ENCODE data around the gene NTNG2.

DNA sequence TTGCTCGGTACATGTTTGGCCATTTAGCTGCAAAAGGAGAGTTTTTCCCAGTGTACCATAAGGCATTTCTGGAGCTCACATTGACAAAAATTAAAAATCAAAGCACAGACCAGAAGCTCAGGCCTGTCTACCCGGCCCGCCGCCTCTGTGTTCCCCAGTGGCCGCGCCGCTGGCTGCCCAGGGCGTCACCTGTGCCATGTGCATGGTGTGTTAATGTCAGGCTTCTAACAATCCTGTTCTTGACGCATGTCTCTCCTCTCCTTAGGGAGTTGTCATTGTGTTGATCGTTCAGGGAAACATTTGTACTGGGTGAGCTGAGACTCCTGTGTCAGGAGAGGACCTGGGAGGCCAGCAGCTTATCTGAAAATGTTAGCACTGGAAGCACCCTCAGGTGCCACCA, 9.6 kb upstream of the NTNG2 start:
- TF ChIP-seq, protein P1, sequence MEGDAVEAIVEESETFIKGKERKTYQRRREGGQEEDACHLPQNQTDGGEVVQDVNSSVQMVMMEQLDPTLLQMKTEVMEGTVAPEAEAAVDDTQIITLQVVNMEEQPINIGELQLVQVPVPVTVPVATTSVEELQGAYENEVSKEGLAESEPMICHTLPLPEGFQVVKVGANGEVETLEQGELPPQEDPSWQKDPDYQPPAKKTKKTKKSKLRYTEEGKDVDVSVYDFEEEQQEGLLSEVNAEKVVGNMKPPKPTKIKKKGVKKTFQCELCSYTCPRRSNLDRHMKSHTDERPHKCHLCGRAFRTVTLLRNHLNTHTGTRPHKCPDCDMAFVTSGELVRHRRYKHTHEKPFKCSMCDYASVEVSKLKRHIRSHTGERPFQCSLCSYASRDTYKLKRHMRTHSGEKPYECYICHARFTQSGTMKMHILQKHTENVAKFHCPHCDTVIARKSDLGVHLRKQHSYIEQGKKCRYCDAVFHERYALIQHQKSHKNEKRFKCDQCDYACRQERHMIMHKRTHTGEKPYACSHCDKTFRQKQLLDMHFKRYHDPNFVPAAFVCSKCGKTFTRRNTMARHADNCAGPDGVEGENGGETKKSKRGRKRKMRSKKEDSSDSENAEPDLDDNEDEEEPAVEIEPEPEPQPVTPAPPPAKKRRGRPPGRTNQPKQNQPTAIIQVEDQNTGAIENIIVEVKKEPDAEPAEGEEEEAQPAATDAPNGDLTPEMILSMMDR (IDR thresholded peaks at IDR 0.05): no peak
- TF ChIP-seq POLR2A (IDR thresholded peaks at IDR 0.05): no peak
